ENCODE data around the gene IL31RA.

The IL31RA gene

DNA sequence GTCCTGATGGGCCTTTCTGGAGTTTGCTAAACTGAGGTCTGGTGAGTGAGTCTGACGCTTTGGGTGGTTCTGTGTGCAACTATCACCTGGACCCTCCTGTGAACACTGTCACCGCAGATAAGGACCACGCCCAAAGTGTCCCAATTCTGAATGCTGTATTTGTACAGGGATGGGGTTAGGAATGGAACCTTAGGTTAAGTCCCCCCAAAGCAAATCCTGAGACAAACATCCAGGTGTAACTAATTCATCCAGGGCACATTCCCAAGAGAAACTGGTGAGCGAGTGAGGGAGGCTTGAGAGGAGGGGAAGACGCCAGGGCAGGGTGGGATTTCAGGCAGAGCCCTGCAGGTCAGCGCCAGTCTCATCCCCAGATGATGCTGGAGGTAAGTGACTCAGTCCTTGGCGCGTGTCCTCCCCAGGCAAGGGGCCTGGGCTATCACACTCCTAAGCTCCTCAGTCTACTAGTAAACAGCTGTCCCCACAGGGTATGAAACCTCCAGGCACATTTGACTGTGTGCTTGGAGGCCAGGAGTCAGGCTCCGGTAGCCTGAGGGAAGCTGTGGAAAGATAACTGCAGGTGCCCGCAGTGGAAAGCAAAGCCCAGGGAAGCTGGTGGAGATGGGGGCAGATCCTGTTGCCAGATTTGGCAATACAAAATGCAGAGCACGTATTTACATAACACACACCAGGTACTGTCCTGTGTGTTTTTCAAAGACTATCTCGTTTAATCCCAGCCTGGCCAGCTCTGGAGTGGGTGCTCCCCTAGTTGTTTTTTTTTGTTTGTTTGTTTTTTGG, 76.9 kb downstream of the IL31RA start:
- no peak overlapping the region for H3K27ac ChIP-seq
- DNase-seq: no peak

DNA sequence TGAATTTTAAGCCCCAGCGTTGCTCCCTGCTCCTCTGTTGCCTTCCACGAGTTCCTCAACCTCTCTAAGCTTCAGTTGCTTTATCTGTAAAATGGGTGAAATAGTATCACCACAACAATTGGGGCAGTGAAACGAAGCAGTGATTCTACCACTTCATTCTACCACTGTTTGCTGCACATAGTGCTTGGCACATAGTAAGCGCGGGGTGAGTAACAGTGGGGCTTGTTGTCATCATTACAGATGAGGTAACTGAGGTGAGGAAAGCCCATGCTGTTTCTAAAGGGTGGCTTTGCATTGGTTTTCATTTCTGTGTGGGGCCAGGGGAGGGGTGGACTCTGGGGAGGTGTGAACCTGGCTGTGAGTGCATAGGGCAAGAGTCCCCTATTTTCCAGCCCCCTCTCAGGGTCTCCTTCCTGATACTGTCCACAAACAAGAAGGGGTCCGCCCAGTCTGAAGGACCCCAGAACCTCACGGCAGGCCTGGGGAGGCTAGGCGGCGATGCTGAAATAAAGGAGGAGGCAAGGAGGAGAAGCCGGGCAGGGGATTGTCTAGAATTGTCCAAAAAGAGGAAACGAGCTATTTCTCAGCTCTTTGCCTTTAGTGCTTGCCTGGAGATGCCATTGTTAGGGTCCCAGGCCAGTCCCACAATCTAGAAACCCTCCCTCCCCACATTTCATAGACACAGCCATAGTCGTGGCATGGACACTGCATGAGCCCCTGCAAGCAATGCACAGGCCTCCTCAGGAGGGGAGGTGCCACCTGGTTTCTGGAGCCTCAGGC, 78.1 kb downstream of the IL31RA start:
- Histone ChIP-seq H3K27ac (no peak overlapping the region), H3K9me3 (ENCODE audit: severe bottlenecking) (no peaks in the 10 kb centered on the region), H3K4me3 (ENCODE audit: low read depth, low read length) (no peak overlapping the region), H3K27me3 (ENCODE audit: insufficient read depth, low read depth, severe bottlenecking) (no peaks in the 10 kb centered on the region), H3K36me3 (no peaks in the 10 kb centered on the region)
- TF ChIP-seq, protein P1, sequence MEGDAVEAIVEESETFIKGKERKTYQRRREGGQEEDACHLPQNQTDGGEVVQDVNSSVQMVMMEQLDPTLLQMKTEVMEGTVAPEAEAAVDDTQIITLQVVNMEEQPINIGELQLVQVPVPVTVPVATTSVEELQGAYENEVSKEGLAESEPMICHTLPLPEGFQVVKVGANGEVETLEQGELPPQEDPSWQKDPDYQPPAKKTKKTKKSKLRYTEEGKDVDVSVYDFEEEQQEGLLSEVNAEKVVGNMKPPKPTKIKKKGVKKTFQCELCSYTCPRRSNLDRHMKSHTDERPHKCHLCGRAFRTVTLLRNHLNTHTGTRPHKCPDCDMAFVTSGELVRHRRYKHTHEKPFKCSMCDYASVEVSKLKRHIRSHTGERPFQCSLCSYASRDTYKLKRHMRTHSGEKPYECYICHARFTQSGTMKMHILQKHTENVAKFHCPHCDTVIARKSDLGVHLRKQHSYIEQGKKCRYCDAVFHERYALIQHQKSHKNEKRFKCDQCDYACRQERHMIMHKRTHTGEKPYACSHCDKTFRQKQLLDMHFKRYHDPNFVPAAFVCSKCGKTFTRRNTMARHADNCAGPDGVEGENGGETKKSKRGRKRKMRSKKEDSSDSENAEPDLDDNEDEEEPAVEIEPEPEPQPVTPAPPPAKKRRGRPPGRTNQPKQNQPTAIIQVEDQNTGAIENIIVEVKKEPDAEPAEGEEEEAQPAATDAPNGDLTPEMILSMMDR (IDR thresholded peaks at IDR 0.05; ENCODE audit: low read depth, low read length): no peak
- DNase-seq: no peak

More for the DNA sequence above, 76.9 kb downstream of the IL31RA start:
- TF ChIP-seq, protein P1 (IDR thresholded peaks at IDR 0.05; ENCODE audit: low read depth, low read length): no peak
- H3K4me3 ChIP-seq (ENCODE audit: low read depth, low read length): no peak overlapping the region
- no peaks in the 10 kb centered on the region for H3K36me3 ChIP-seq
- H3K9me3 ChIP-seq (ENCODE audit: severe bottlenecking): no peaks in the 10 kb centered on the region
- H3K27me3 ChIP-seq (ENCODE audit: insufficient read depth, low read depth, severe bottlenecking): no peaks in the 10 kb centered on the region

DNA sequence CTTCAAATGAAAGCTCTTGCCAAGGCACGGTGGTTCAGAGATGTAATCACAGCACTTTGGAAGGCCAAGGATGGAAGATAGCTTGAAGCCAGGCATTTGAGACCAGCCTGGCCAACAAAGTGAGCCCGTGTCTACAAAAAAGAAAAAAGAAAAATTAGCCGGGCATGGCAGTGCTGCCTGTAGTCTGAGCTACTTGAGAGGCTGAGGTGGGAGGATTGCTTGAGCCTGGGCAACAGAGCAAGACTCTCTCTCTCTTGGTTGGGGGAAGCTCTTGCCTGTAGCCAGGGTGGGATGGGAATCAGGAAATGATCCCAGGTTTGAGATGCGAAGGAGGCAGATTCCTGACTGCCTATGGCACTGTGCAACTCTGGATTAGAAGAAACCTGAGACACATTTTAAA, 81.5 kb downstream of the IL31RA start:
- no peaks in the 10 kb centered on the region for H3K9me3 ChIP-seq (ENCODE audit: severe bottlenecking)
- H3K27me3 ChIP-seq (ENCODE audit: insufficient read depth, low read depth, severe bottlenecking): no peaks in the 10 kb centered on the region
- no peak overlapping the region for H3K4me3 ChIP-seq (ENCODE audit: low read depth, low read length)
- no peak overlapping the region for H3K27ac ChIP-seq
- no peak for DNase-seq
- H3K36me3 ChIP-seq: no peaks in the 10 kb centered on the region
- TF ChIP-seq, protein P1 (IDR thresholded peaks at IDR 0.05; ENCODE audit: low read depth, low read length): no peak

DNA sequence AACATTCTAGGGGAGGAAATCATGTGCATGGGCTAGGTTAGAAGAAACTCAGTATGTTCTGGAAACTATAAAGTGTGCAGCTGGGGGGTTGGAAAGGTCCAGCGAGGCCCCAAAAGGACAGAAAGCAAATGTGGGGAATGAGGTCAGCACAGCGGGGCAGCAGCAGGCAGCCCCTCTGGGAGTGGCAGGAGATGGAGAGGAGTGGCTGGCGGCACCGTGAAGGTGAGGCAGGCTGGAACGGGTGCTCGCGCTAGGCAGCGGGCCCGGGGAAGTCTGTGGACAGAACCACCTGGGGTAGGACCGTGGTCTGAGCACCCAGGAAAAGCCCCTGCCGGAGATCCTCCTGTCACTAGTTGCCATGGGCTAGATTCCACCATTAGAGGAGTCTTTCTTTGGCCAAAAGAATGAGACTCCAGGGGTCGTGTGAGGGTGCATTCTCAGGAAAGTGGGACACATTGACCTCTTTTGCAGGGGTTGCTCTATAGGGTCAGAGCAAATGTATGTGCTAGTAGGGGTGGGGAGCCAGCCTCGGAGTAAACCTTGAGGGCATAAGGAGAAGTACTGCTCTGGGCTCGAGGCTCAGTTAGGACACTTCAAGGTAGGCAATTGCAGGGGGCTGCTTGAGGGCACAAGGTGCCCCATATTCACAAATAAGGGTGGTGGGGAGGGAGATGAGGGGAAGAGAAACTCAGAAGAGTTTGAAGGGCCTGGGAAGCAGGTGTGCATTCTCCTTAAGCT, 82.4 kb downstream of the IL31RA start:
- Histone ChIP-seq H3K36me3 (no peaks in the 10 kb centered on the region), H3K9me3 (ENCODE audit: severe bottlenecking) (no peaks in the 10 kb centered on the region), H3K27me3 (ENCODE audit: insufficient read depth, low read depth, severe bottlenecking) (no peaks in the 10 kb centered on the region), H3K4me3 (ENCODE audit: low read depth, low read length) (no peak overlapping the region), H3K27ac (no peak overlapping the region)
- TF ChIP-seq, protein P1 (IDR thresholded peaks at IDR 0.05; ENCODE audit: low read depth, low read length): no peak
- DNase-seq: no peak

DNA sequence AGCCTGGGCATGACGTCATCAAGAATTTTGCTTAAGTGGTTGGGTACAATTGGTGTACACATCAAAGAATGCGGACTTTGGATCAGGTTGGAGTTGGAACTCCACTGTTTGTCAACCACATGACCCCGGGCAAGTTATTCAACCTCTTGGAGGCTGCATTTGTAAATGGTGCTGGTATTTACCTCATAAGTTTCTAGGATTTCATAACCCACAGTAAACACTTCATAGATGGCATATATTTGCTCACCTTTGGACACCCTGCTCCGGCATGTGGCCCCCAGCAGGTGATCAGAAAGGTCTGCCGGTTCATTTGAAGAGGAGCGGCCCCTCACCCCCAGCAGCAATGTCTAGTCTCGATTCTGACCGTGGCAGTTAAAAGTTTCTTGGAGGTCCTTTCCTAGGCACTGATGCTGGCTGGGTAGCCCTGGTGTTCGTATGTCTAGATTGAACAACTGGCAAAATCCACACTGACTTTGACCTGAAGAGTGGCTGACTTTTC, 83.0 kb downstream of the IL31RA start:
- no peaks in the 10 kb centered on the region for H3K36me3 ChIP-seq
- TF ChIP-seq, protein P1 (IDR thresholded peaks at IDR 0.05; ENCODE audit: low read depth, low read length): no peak
- H3K4me3 ChIP-seq (ENCODE audit: low read depth, low read length): no peak overlapping the region
- H3K27me3 ChIP-seq (ENCODE audit: insufficient read depth, low read depth, severe bottlenecking): no peaks in the 10 kb centered on the region
- no peak overlapping the region for H3K27ac ChIP-seq
- no peak for DNase-seq
- H3K9me3 ChIP-seq (ENCODE audit: severe bottlenecking): no peaks in the 10 kb centered on the region
